HFFc6 (cell line): Measurements from ENCODE around the gene DPP4. TPM values are rescaled to one million over a fixed set of nuclear protein-coding genes. Genes with fewer than 3 reads are reported as not detected.
A peak's percentile ranks its signal among the peaks of the same experiment; 100 is the strongest.

ENCODE experiments used
- DNase-seq: peaks from one replicate; pipeline ENCODE4 v3.0.0-alpha.2; 2018
- H3K27ac Mint-ChIP-seq: 2 replicates; pipeline ENCODE4 v1.8.0; 2020; ENCODE audit warnings: mild to moderate bottlenecking, mixed read lengths
- H3K27me3 Mint-ChIP-seq: 2 replicates; pipeline ENCODE4 v1.8.0; 2021; ENCODE audit warnings: mild to moderate bottlenecking, moderate library complexity, mixed read lengths; ENCODE audit not compliant: insufficient read depth
- H3K36me3 Mint-ChIP-seq: 2 replicates; pipeline ENCODE4 v1.8.0; 2021; ENCODE audit warnings: low read depth, mixed read lengths
- H3K4me1 Mint-ChIP-seq: 2 replicates; pipeline ENCODE4 v1.8.0; 2020; ENCODE audit warnings: low read depth, mixed read lengths
- H3K4me3 Mint-ChIP-seq: 2 replicates; pipeline ENCODE4 v1.8.0; 2020; ENCODE audit warnings: mild to moderate bottlenecking, moderate library complexity, mixed read lengths
- H3K9me3 Mint-ChIP-seq: 2 replicates; pipeline ENCODE4 v1.8.0; 2020; ENCODE audit warnings: mild to moderate bottlenecking, mixed read lengths
- total RNA-seq, 6 experiments: library from RNA; stranded (reverse); fragmentation: NEBNext Ultra II Directional; extraction: Animal tissue kit (Norgen Biotek cat#: 25700); gene quantifications; 2 replicates in 1 of 6; 3 replicates in 5 of 6; pipeline ENCODE4 v1.2.3, GENCODE V29; 2021
- TF ChIP-seq, protein P1 (sequence below): fragments of 200-600 bp; sonication (generic); IDR thresholded peaks from 2 replicates; pipeline ENCODE4 v1.5.0; 2021; ENCODE audit warnings: antibody characterized with exemption, mild to moderate bottlenecking

Gene DPP4
- total RNA-seq, 6 experiments from 2014 or later: 30.7 to 44.1 (median 36.4) TPM

DNA sequence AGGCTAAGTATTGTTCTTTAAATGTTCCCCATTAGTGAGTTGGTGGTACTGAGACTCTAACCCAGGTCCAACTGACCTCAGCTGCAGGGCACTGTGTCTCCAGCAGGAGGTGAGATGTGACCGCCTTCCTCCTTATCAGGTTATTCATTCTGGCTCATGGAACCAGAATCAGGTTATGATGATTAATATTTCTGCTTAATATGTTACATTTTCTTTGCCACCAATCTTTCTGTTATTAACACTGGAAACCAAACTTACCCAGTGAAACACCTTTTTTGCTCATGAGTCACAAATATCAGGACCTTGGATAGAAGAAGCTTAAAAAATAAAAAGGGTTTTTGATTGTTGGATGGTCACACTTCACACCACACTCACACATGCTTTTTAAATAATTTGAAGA lies 85.4 kb downstream of the DPP4 start:
- Mint-ChIP-seq H3K27me3 (peaks cover 6% of the 10 kb centered on the region; the same call in 1 of the 2 replicates), H3K4me3 (no peak overlapping the region), H3K4me1 (peaks cover 26% of the 10 kb centered on the region), H3K27ac (no peak overlapping the region), H3K36me3 (0 out of 2 replicates have a peak, but pooled peaks cover 5% of the 10 kb centered on the region), H3K9me3 (no peaks in the 10 kb centered on the region)
- TF ChIP-seq, protein P1, sequence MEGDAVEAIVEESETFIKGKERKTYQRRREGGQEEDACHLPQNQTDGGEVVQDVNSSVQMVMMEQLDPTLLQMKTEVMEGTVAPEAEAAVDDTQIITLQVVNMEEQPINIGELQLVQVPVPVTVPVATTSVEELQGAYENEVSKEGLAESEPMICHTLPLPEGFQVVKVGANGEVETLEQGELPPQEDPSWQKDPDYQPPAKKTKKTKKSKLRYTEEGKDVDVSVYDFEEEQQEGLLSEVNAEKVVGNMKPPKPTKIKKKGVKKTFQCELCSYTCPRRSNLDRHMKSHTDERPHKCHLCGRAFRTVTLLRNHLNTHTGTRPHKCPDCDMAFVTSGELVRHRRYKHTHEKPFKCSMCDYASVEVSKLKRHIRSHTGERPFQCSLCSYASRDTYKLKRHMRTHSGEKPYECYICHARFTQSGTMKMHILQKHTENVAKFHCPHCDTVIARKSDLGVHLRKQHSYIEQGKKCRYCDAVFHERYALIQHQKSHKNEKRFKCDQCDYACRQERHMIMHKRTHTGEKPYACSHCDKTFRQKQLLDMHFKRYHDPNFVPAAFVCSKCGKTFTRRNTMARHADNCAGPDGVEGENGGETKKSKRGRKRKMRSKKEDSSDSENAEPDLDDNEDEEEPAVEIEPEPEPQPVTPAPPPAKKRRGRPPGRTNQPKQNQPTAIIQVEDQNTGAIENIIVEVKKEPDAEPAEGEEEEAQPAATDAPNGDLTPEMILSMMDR: peak; percentile 50
- DNase-seq: no peak

- H3K27me3 Mint-ChIP-seq: peaks cover 6% of the 10 kb centered on the region; the same call in 1 of the 2 replicates
- no peaks in the 10 kb centered on the region for H3K9me3 Mint-ChIP-seq
- no peaks in the 10 kb centered on the region for H3K36me3 Mint-ChIP-seq
- no peak overlapping the region for H3K27ac Mint-ChIP-seq
- H3K4me3 Mint-ChIP-seq: no peak overlapping the region
- no peak for DNase-seq
- TF ChIP-seq, protein P1: no peak
- H3K4me1 Mint-ChIP-seq: peaks cover 29% of the 10 kb centered on the region
These were observed 86.7 kb downstream of the DPP4 start for GRCh38 chr2:161987311-161987710.

DNA sequence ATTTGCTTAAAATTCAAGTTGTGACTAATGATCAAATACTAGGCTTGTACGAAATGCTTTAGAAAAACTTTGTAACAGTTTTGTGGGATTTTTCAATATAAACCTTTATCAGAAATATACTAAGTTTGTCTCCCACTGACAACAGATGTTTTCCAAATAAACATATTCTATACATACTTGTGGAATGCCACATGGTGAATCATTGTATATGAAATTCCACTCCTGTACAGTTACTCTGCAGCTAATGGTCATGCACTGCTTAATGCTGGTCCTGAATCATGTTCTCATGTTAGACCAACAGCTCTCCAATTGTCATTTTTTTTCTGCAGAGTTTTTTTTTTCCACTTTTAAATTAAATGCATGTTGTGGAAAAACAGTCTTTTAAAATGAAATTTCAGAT lies 90.1 kb downstream of the DPP4 start:
- H3K27ac Mint-ChIP-seq: no peak overlapping the region

DNA sequence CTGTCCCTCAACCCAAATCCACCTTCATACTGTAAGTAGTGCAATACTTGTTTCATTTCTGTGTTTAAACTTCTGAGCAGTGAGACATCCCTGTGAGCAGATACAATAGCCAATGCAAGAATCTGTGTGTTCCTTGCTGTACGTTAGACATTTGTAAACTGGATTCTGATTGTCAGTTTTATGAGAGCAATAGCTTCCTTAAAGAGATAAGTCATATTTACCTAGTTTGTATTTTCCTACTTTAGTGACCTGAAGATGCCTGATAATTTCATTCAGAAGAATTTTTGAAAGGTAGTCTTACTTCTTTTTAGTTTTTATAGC lies 90.7 kb downstream of the DPP4 start:
- Mint-ChIP-seq H3K9me3 (no peaks in the 10 kb centered on the region), H3K4me1 (peaks cover 31% of the 10 kb centered on the region), H3K27me3 (peaks cover 5% of the 10 kb centered on the region; the same call in 1 of the 2 replicates), H3K4me3 (peak overlapping the region; percentile 5; the same call in 1 of the 2 replicates), H3K27ac (no peak overlapping the region), H3K36me3 (no peaks in the 10 kb centered on the region)
- DNase-seq: no peak
- TF ChIP-seq, protein P1: no peak

More for the DNA sequence above, 90.1 kb downstream of the DPP4 start:
- DNase-seq: peak; percentile 37
- H3K4me3 Mint-ChIP-seq: no peak overlapping the region
- peaks cover 6% of the 10 kb centered on the region; the same call in 1 of the 2 replicates for H3K27me3 Mint-ChIP-seq
- TF ChIP-seq, protein P1: no peak
- no peaks in the 10 kb centered on the region for H3K9me3 Mint-ChIP-seq
- no peaks in the 10 kb centered on the region for H3K36me3 Mint-ChIP-seq
- H3K4me1 Mint-ChIP-seq: peaks cover 31% of the 10 kb centered on the region

GRCh38 chr2:161982548-161983330 lies 91.3 kb downstream of the DPP4 start:
- Mint-ChIP-seq H3K9me3 (no peaks in the 10 kb centered on the region), H3K4me3 (peak overlapping the region; percentile 5; the same call in 1 of the 2 replicates), H3K27me3 (no peaks in the 10 kb centered on the region; the same call in 1 of the 2 replicates), H3K27ac (no peak overlapping the region), H3K36me3 (no peaks in the 10 kb centered on the region), H3K4me1 (peaks cover 31% of the 10 kb centered on the region)
- no peak for DNase-seq
- TF ChIP-seq, protein P1: no peak
